ENCODE data around the gene PTPRK. TPM values are rescaled to one million over a fixed set of nuclear protein-coding genes. Genes with fewer than 3 reads are reported as not detected.

PTPRK gene
- polyA plus RNA-seq, 1 donor (not counting 4 experiments of a cell fraction or from before 2014, with no cell fraction given): 52.7 TPM

GRCh38 chr6:128323011-128323410, 197.4 kb downstream of the PTPRK start:
- Histone ChIP-seq H4K20me1 (ENCODE audit: control insufficient read depth, extremely low read depth, insufficient read depth, low read length) (peaks cover 5% of the 10 kb centered on the region), H3K9ac (ENCODE audit: control insufficient read depth, extremely low read depth, insufficient read depth, low read length) (no peak overlapping the region), H3K36me3 (ENCODE audit: control insufficient read depth in 2 of 2, extremely low read depth in 1 of 2, insufficient read depth in 2 of 2, low read length in 2 of 2) (peaks cover 0 to 4% of the 10 kb centered on the region in 2 experiments), H2AFZ (ENCODE audit: control insufficient read depth, low read length) (no peak overlapping the region), H3K4me1 (ENCODE audit: control insufficient read depth, extremely low read depth, insufficient read depth, low read length) (no peaks in the 10 kb centered on the region), H3K4me3 (ENCODE audit: control insufficient read depth in 2 of 3, extremely low read depth in 1 of 3, insufficient read depth in 2 of 3, low read depth in 1 of 3, low read length in 3 of 3) (no peak overlapping the region), H3K4me2 (ENCODE audit: control insufficient read depth, extremely low read depth, insufficient read depth, low read depth, low read length) (no peak overlapping the region), H3K27me3 (ENCODE audit: control insufficient read depth, extremely low read depth, insufficient read depth, low read length) (no peaks in the 10 kb centered on the region), H3K9me3 (ENCODE audit: control insufficient read depth, low read depth, low read length) (no peaks in the 10 kb centered on the region), H3K27ac (ENCODE audit: control insufficient read depth, insufficient read depth, low read length) (no peak overlapping the region), H3K79me2 (ENCODE audit: control insufficient read depth, insufficient read depth, low read length) (peaks cover 61% of the 10 kb centered on the region), H3K9me1 (ENCODE audit: control insufficient read depth, extremely low read depth, insufficient read depth, low read length) (no peaks in the 10 kb centered on the region)
- DNase-seq (ENCODE audit: low read depth, low spot score) (no peak), FAIRE-seq (no peak)
- dilution Hi-C loops (cut with MboI; ENCODE audit: extremely low pct_ligation_motif_present, low sequenced_read_pairs): no loop called here
- TF ChIP-seq CTCF (optimal IDR thresholded peaks at IDR 0.05 in 1 of 3, IDR thresholded peaks at IDR 0.05 in 1 of 3, conservative IDR thresholded peaks at IDR 0.05 in 1 of 3; ENCODE audit: extremely low read depth in 1 of 3, insufficient read depth in 2 of 3, low read length in 3 of 3): no peak
- no peak for TF ChIP-seq EZH2 (IDR thresholded peaks at IDR 0.05; ENCODE audit: low read length)

GRCh38 chr6:128319946-128320345, 200.5 kb downstream of the PTPRK start:
- no peaks in the 10 kb centered on the region for H3K9me3 ChIP-seq (ENCODE audit: control insufficient read depth, low read depth, low read length)
- H3K4me1 ChIP-seq (ENCODE audit: control insufficient read depth, extremely low read depth, insufficient read depth, low read length): no peaks in the 10 kb centered on the region
- H3K27ac ChIP-seq (ENCODE audit: control insufficient read depth, insufficient read depth, low read length): no peak overlapping the region
- no peak overlapping the region for H3K4me2 ChIP-seq (ENCODE audit: control insufficient read depth, extremely low read depth, insufficient read depth, low read depth, low read length)
- peaks cover 0 to 3% of the 10 kb centered on the region in 2 experiments for H3K36me3 ChIP-seq (ENCODE audit: control insufficient read depth in 2 of 2, extremely low read depth in 1 of 2, insufficient read depth in 2 of 2, low read length in 2 of 2)
- dilution Hi-C loops (cut with MboI; ENCODE audit: extremely low pct_ligation_motif_present, low sequenced_read_pairs): no loop called here
- DNase-seq (ENCODE audit: low read depth, low spot score) (no peak), FAIRE-seq (no peak)
- H3K9ac ChIP-seq (ENCODE audit: control insufficient read depth, extremely low read depth, insufficient read depth, low read length): no peak overlapping the region
- no peak overlapping the region for H3K4me3 ChIP-seq (ENCODE audit: control insufficient read depth in 2 of 3, extremely low read depth in 1 of 3, insufficient read depth in 2 of 3, low read depth in 1 of 3, low read length in 3 of 3)
- no peak overlapping the region for H2AFZ ChIP-seq (ENCODE audit: control insufficient read depth, low read length)
- H4K20me1 ChIP-seq (ENCODE audit: control insufficient read depth, extremely low read depth, insufficient read depth, low read length): peaks cover under 1% of the 10 kb centered on the region
- H3K27me3 ChIP-seq (ENCODE audit: control insufficient read depth, extremely low read depth, insufficient read depth, low read length): no peaks in the 10 kb centered on the region
- TF ChIP-seq CTCF (optimal IDR thresholded peaks at IDR 0.05 in 1 of 3, IDR thresholded peaks at IDR 0.05 in 1 of 3, conservative IDR thresholded peaks at IDR 0.05 in 1 of 3; ENCODE audit: extremely low read depth in 1 of 3, insufficient read depth in 2 of 3, low read length in 3 of 3): no peak
- TF ChIP-seq EZH2 (IDR thresholded peaks at IDR 0.05; ENCODE audit: low read length): no peak
- no peaks in the 10 kb centered on the region for H3K9me1 ChIP-seq (ENCODE audit: control insufficient read depth, extremely low read depth, insufficient read depth, low read length)
- peaks cover 60% of the 10 kb centered on the region for H3K79me2 ChIP-seq (ENCODE audit: control insufficient read depth, insufficient read depth, low read length)

All from keratinocyte (primary cell).